Endothelial cell of umbilical vein (primary cell): ENCODE data around the gene TUBG2. TPM values are rescaled to one million over a fixed set of nuclear protein-coding genes. Genes with fewer than 3 reads are reported as not detected.

Experiments used
- BruUV-seq: library from RNA; stranded (reverse); fragments of 400-500 nt; replicated peaks from 2 replicates; lab custom pipeline; 2021; lab: Mats Ljungman, UMichigan
- CTCF ChIA-PET: fragments of 300-600, 350-600 bp; sonication (Branson Sonifier 250); formaldehyde crosslinking; loops from one replicate; lab custom pipeline; 2021; ENCODE audit warnings: antibody characterized with exemption, inconsistent platforms; lab: Charles Lee
- POLR2A ChIA-PET: fragments of 300-600, 350-600 bp; sonication (Branson Sonifier 250); formaldehyde crosslinking; loops from one replicate; lab custom pipeline; 2021; ENCODE audit warnings: antibody characterized with exemption, inconsistent platforms; lab: Charles Lee
- DNase-seq: peaks from one replicate; pipeline ENCODE4 v3.0.0-alpha.2; 2011; ENCODE audit warnings: low read depth, low spot score
- FAIRE-seq: peaks from 2 replicates; lab custom pipeline; 2011; peaks lifted over from hg19 to GRCh38; lab: Jason Lieb, UNC
- H2AFZ ChIP-seq: 2 replicates; pipeline ENCODE4 v1.6.0; 2012; ENCODE audit warnings: low read depth, low read length, control low read depth, inconsistent platforms
- H3K27ac ChIP-seq: 2 replicates; pipeline ENCODE4 v1.5.1; 2011; ENCODE audit warnings: low read depth, mild to moderate bottlenecking, control low read depth, low read length, moderate library complexity; ENCODE audit not compliant: insufficient read depth
- H3K27me3 ChIP-seq, 2 experiments: 2 replicates each; pipeline versions ENCODE4 v1.6.0 to v1.6.1; 2011; ENCODE audit warnings: low read length in 2 of 2, mixed read lengths in 1 of 2; ENCODE audit not compliant: control insufficient read depth in 2 of 2, insufficient read depth in 2 of 2
- H3K36me3 ChIP-seq, 2 experiments: 2 replicates in 1 of 2; 3 replicates in 1 of 2; pipeline ENCODE4 v1.5.1; 2011; ENCODE audit warnings: low read length in 2 of 2, mild to moderate bottlenecking in 1 of 2, moderate library complexity in 1 of 2; ENCODE audit not compliant: control insufficient read depth in 2 of 2, insufficient read depth in 2 of 2; ENCODE audit errors: extremely low read depth in 1 of 2
- H3K4me1 ChIP-seq: 3 replicates; pipeline ENCODE4 v1.5.1; 2011; ENCODE audit warnings: mild to moderate bottlenecking, low read length; ENCODE audit not compliant: control insufficient read depth, insufficient read depth; ENCODE audit errors: extremely low read depth
- H3K4me2 ChIP-seq: 2 replicates; pipeline ENCODE4 v1.6.1; 2011; ENCODE audit warnings: low read length, control low read depth, mixed read lengths; ENCODE audit not compliant: insufficient read depth
- H3K4me3 ChIP-seq, 3 experiments: fragments of 200-600 bp in 1 of 3; sonication (generic), shearing (Covaris generic) in 1 of 3; replicated peaks in 1 of 3; 2 replicates each; pipeline ENCODE4 v1.5.1; 2011 to 2016; ENCODE audit warnings: control low read depth in 3 of 3, low read length in 3 of 3, mild to moderate bottlenecking in 2 of 3, inconsistent platforms in 1 of 3, low read depth in 1 of 3, moderate library complexity in 1 of 3; ENCODE audit not compliant: insufficient read depth in 1 of 3
- H3K79me2 ChIP-seq: 2 replicates; pipeline ENCODE4 v1.6.0; 2012; ENCODE audit warnings: low read length, inconsistent platforms; ENCODE audit not compliant: control insufficient read depth, insufficient read depth
- H3K9ac ChIP-seq: replicated peaks from 2 replicates; pipeline ENCODE3; 2011; ENCODE audit warnings: low read length, control low read depth; ENCODE audit not compliant: insufficient read depth; ENCODE audit errors: extremely low read depth
- H3K9me1 ChIP-seq: replicated peaks from 3 replicates; pipeline ENCODE4 v1.6.0; 2011; ENCODE audit warnings: mild to moderate bottlenecking, low read length; ENCODE audit not compliant: control insufficient read depth, insufficient read depth; ENCODE audit errors: extremely low read depth
- H3K9me3 ChIP-seq: replicated peaks from 2 replicates; pipeline ENCODE4 v1.5.1; 2012; ENCODE audit warnings: low read length, inconsistent platforms; ENCODE audit not compliant: control insufficient read depth, insufficient read depth
- H4K20me1 ChIP-seq: replicated peaks from 2 replicates; pipeline ENCODE3; 2011; ENCODE audit warnings: mild to moderate bottlenecking, low read length; ENCODE audit not compliant: control insufficient read depth, insufficient read depth; ENCODE audit errors: extremely low read depth
- CTCF ChIP-seq, 2 donors: IDR thresholded peaks; 1 replicate in 1 of 2; 2 replicates in 1 of 2; pipeline ENCODE4 v1.5.1; 2011; ENCODE audit warnings: low read length in 2 of 2, mild to moderate bottlenecking in 2 of 2, moderate library complexity in 2 of 2, control low read depth in 1 of 2, inconsistent platforms in 1 of 2, low read depth in 1 of 2; ENCODE audit not compliant: insufficient read depth in 1 of 2; ENCODE audit errors: extremely low read depth in 1 of 2
- EZH2 ChIP-seq: IDR thresholded peaks from 2 replicates; pipeline ENCODE4 v1.6.1; 2012; ENCODE audit warnings: borderline replicate concordance, low read depth, mild to moderate bottlenecking, moderate library complexity, low read length, inconsistent platforms; ENCODE audit not compliant: severe bottlenecking
- FOS ChIP-seq: IDR thresholded peaks from 2 replicates; pipeline ENCODE4 v1.6.1; 2011; ENCODE audit warnings: mild to moderate bottlenecking, low read length, moderate library complexity, borderline replicate concordance; ENCODE audit not compliant: insufficient read depth
- GATA2 ChIP-seq: IDR thresholded peaks from 2 replicates; pipeline ENCODE4 v1.7.0; 2011; ENCODE audit warnings: low read depth, mild to moderate bottlenecking, moderate library complexity, mixed read lengths, low read length; ENCODE audit not compliant: insufficient read length, insufficient read depth
- JUN ChIP-seq: IDR thresholded peaks from 2 replicates; pipeline ENCODE4 v1.6.1; 2011; ENCODE audit warnings: borderline replicate concordance, low read depth; ENCODE audit not compliant: insufficient read length, insufficient read depth
- MYC ChIP-seq: IDR thresholded peaks from one replicate; pipeline ENCODE4 v1.6.1; 2011; ENCODE audit warnings: mild to moderate bottlenecking, low read depth, low read length
- POLR2A ChIP-seq: IDR thresholded peaks from 2 replicates; pipeline ENCODE4 v1.6.1; 2012; ENCODE audit warnings: low read depth, mild to moderate bottlenecking, control low read depth, low read length
- POLR2AphosphoS5 ChIP-seq: IDR thresholded peaks from 2 replicates; pipeline ENCODE4 v1.6.1; 2012; ENCODE audit warnings: low read depth, mild to moderate bottlenecking, control low read depth, low read length, moderate library complexity; ENCODE audit not compliant: insufficient read depth
- dilution Hi-C: fragments of 300-500 bp; cut with MboI; formaldehyde crosslinking; loops from one replicate; pipeline ENCODE4 v1.15.0; 2019; ENCODE audit warnings: low sequenced_read_pairs; ENCODE audit not compliant: extremely low pct_ligation_motif_present
- intact Hi-C: fragments of 100-400 bp; cut with micrococcal nuclease; formaldehyde crosslinking; loops from one replicate; pipeline ENCODE4 v1.10.0; 2022
- polyA plus RNA-seq, 4 experiments: library from polyadenylated mRNA; depleted of rRNA in 3 of 4; stranded (reverse) in 3 of 4; unstranded in 1 of 4; fragments of >200 nt; gene quantifications; 2 replicates each; pipeline versions ENCODE4 v1.2.1 to v1.2.3, GENCODE V29; 2011 to 2012; ENCODE audit warnings: missing spikeins in 1 of 4
- total RNA-seq: library from RNA; stranded (reverse); gene quantifications from 2 replicates; pipeline ENCODE4 v1.2.3, GENCODE V29; 2021
- TF ChIP-seq, protein P1 (sequence below): IDR thresholded peaks from 2 replicates; pipeline ENCODE4 v1.6.1; 2011; ENCODE audit not compliant: insufficient read depth, insufficient read length

Gene TUBG2
- total and polyA plus RNA-seq, 2 donors (not counting 3 experiments of a cell fraction or from before 2014, with no cell fraction given): 13.2 to 17.7 TPM

GRCh38 chr17:42672038-42672437 lies 13.0 kb downstream of the TUBG2 start:
- no TSS peak for BruUV-seq
- no peak overlapping the region for H3K4me2 ChIP-seq
- H4K20me1 ChIP-seq: no peaks in the 10 kb centered on the region
- DNase-seq (no peak), FAIRE-seq (no peak)
- no peak overlapping the region for H3K9ac ChIP-seq
- dilution Hi-C loops (no loop called here), intact Hi-C loops (no loop called here)
- no peaks in the 10 kb centered on the region for H3K79me2 ChIP-seq
- no peaks in the 10 kb centered on the region for H3K27me3 ChIP-seq
- peaks cover 17% of the 10 kb centered on the region for H3K4me1 ChIP-seq
- no peak overlapping the region for H3K4me3 ChIP-seq
- no peak overlapping the region for H3K27ac ChIP-seq
- ChIA-PET CTCF (interaction anchor here (1.0 to 3.0 kb wide), 2 partner anchors 64 to 94 kb away, joined by 3 to 25 read pairs; partner anchors contain the start of gene PSMC3IP), POLR2A (no interaction called here)
- no peaks in the 10 kb centered on the region for H3K9me3 ChIP-seq
- H2AFZ ChIP-seq: no peak overlapping the region
- TF ChIP-seq CTCF (IDR thresholded peaks at IDR 0.05; ENCODE audit: extremely low read depth in 1 of 2, insufficient read depth in 1 of 2, low read depth in 1 of 2, low read length in 2 of 2) (no peak), FOS (no peak), EZH2 (no peak), POLR2AphosphoS5 (no peak), POLR2A (no peak), GATA2 (no peak), JUN (no peak), MYC (no peak)
- TF ChIP-seq, protein P1, sequence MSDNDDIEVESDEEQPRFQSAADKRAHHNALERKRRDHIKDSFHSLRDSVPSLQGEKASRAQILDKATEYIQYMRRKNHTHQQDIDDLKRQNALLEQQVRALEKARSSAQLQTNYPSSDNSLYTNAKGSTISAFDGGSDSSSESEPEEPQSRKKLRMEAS: no peak
- no peaks in the 10 kb centered on the region for H3K9me1 ChIP-seq
- H3K36me3 ChIP-seq: peaks cover 6 to 23% of the 10 kb centered on the region in 2 experiments
